ENCODE data around the gene UEVLD.

The UEVLD gene

GRCh38 chr11:18498039-18498438 is 90.5 kb downstream of the UEVLD start:
- no peak for DNase-seq (ENCODE audit: low read depth)

GRCh38 chr11:18495703-18496102 is 92.8 kb downstream of the UEVLD start:
- DNase-seq (ENCODE audit: low read depth) = no peak

GRCh38 chr11:18495271-18495670 is 93.3 kb downstream of the UEVLD start:
- DNase-seq (ENCODE audit: low read depth) = no peak

- DNase-seq (ENCODE audit: low read depth) = no peak
Observed at GRCh38 chr11:18493310-18493709, 95.2 kb downstream of the UEVLD start.

- DNase-seq (ENCODE audit: low read depth) = no peak
Observed at GRCh38 chr11:18492888-18493287, 95.6 kb downstream of the UEVLD start.

GRCh38 chr11:18491924-18492323 is 96.6 kb downstream of the UEVLD start:
- DNase-seq (ENCODE audit: low read depth) = no peak

- DNase-seq (ENCODE audit: low read depth) = no peak
Observed at GRCh38 chr11:18490736-18491485, 97.6 kb downstream of the UEVLD start.

- no peak for DNase-seq (ENCODE audit: low read depth)
Observed at GRCh38 chr11:18490319-18490718, 98.2 kb downstream of the UEVLD start.

- DNase-seq (ENCODE audit: low read depth) = no peak
Observed at GRCh38 chr11:18485913-18486528, 102.5 kb downstream of the UEVLD start.

Measured in HS-5 (cell line).